ENCODE data around the gene EME2.

Gene EME2

DNA sequence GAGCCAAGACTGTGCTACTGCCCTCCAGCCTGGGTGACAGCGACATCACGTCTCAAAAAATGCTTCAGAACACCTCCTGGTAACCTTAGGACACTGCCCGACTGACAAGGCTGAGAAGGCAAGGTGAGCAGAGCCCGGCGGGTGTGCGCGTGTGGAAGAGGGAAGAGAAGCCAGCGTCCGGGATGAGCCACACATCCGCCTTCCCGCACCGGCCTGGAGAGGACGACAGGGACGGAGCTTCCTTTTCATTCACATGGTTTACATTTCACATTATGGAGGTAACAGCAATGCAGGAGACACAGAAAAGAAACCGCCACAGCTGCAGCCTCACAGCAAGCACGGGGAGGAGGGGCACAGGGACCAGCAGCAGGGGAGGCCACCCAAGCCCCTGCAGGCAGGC lies 37.5 kb downstream of the EME2 start:
- no peaks in the 10 kb centered on the region for H3K9me3 ChIP-seq (ENCODE audit: insufficient read depth, low read length)
- no peaks in the 10 kb centered on the region for H4K20me1 ChIP-seq (ENCODE audit: insufficient read depth, low read length)
- no peak overlapping the region for H3K4me3 ChIP-seq (ENCODE audit: low read length)
- no peak overlapping the region for H3K4me2 ChIP-seq (ENCODE audit: low read length)
- no peak overlapping the region for H3K9ac ChIP-seq (ENCODE audit: low read length)
- no peaks in the 10 kb centered on the region for H3K27me3 ChIP-seq (ENCODE audit: low read depth, low read length)
- no peak overlapping the region for H2AFZ ChIP-seq (ENCODE audit: low read depth, low read length)
- TF ChIP-seq EZH2phosphoT487 (IDR thresholded peaks at IDR 0.05; ENCODE audit: low read depth) (no peak), CTCF (IDR thresholded peaks at IDR 0.05; ENCODE audit: low read depth, low read length) (no peak)
- no peak overlapping the region for H3K27ac ChIP-seq (ENCODE audit: low read length)
- H3K4me1 ChIP-seq (ENCODE audit: low read length) = no peaks in the 10 kb centered on the region
- peaks cover 8% of the 10 kb centered on the region for H3K36me3 ChIP-seq (replicated peaks; ENCODE audit: low read depth, low read length)
- no peaks in the 10 kb centered on the region for H3K79me2 ChIP-seq (ENCODE audit: low read length)

DNA sequence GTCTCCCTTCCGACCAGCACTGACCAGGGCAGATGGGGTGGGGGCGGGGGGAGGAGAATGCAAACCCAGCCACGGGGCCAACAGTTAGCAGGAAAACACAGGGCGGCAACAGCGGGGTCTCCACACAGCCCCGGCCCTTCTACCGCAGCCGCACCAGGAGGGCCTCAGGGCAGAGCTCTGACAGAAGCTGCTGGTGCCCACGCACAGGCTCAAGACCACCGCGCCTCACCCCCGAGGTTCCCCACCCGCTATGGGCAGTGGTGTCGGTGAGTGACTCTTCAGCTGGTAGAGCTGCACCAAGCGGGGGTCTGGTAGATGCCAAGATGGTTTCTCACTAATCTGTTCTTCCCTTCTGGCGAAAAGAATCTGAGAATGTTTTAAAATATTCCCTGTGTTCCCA lies 37.9 kb downstream of the EME2 start:
- Histone ChIP-seq H2AFZ (ENCODE audit: low read depth, low read length) (no peak overlapping the region), H3K27me3 (ENCODE audit: low read depth, low read length) (no peaks in the 10 kb centered on the region), H3K36me3 (replicated peaks; ENCODE audit: low read depth, low read length) (peaks cover 8% of the 10 kb centered on the region), H4K20me1 (ENCODE audit: insufficient read depth, low read length) (no peaks in the 10 kb centered on the region), H3K9me3 (ENCODE audit: insufficient read depth, low read length) (no peaks in the 10 kb centered on the region), H3K79me2 (ENCODE audit: low read length) (no peaks in the 10 kb centered on the region), H3K4me2 (ENCODE audit: low read length) (no peak overlapping the region), H3K4me1 (ENCODE audit: low read length) (no peaks in the 10 kb centered on the region), H3K27ac (ENCODE audit: low read length) (no peak overlapping the region), H3K4me3 (ENCODE audit: low read length) (no peak overlapping the region), H3K9ac (ENCODE audit: low read length) (no peak overlapping the region)
- no peak for TF ChIP-seq CTCF (IDR thresholded peaks at IDR 0.05; ENCODE audit: low read depth, low read length)
- no peak for TF ChIP-seq EZH2phosphoT487 (IDR thresholded peaks at IDR 0.05; ENCODE audit: low read depth)

DNA sequence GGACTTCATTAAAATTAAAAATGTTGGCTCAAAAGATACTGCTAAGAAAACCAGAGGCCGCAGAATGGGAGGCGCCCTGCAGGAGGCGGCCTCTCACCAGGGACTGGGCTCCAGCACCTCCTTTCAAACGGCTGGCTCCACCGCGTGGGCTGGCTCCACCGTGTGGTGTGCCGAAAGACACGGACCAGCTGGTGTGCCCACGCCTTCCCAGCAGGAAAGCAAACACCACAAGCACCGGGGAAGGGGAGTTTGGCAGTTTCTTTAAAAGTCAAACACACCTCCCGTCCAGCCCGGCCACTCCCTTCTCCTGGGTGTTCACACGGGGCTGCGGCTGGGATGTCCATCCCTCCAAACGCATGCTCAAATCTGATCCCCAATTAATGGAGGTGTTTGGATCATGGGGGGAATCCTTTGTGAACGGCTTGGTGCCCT lies 40.1 kb downstream of the EME2 start:
- Histone ChIP-seq H3K9ac (ENCODE audit: low read length) (no peak overlapping the region), H3K79me2 (ENCODE audit: low read length) (no peaks in the 10 kb centered on the region), H4K20me1 (ENCODE audit: insufficient read depth, low read length) (no peaks in the 10 kb centered on the region), H3K27me3 (ENCODE audit: low read depth, low read length) (no peaks in the 10 kb centered on the region), H3K4me2 (ENCODE audit: low read length) (no peak overlapping the region), H3K9me3 (ENCODE audit: insufficient read depth, low read length) (no peaks in the 10 kb centered on the region), H3K27ac (ENCODE audit: low read length) (no peak overlapping the region), H3K4me1 (ENCODE audit: low read length) (no peaks in the 10 kb centered on the region), H3K36me3 (replicated peaks; ENCODE audit: low read depth, low read length) (peaks cover 8% of the 10 kb centered on the region), H3K4me3 (ENCODE audit: low read length) (no peak overlapping the region), H2AFZ (ENCODE audit: low read depth, low read length) (no peak overlapping the region)
- no peak for TF ChIP-seq EZH2phosphoT487 (IDR thresholded peaks at IDR 0.05; ENCODE audit: low read depth)
- no peak for TF ChIP-seq CTCF (IDR thresholded peaks at IDR 0.05; ENCODE audit: low read depth, low read length)

DNA sequence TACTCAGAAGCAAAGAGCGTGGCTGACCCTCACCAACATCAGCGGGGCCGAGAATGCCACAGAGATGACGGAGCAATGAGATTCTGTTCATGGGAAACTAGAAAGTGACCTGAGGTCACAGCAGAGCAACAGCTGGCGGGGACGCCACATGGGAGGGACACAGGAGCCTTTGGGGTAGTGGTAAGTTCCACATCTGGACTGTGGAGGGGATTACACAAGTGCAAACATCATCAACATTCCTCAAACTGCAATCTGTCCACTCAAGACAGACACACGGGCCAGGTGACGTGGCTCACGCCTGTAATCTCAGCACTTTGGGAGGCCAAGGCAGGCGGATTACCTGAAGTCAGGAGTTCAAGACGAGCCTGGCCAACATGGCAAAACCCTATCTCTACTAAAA lies 42.9 kb downstream of the EME2 start:
- Histone ChIP-seq H3K9ac (ENCODE audit: low read length) (no peak overlapping the region), H3K4me2 (ENCODE audit: low read length) (no peak overlapping the region), H4K20me1 (ENCODE audit: insufficient read depth, low read length) (no peaks in the 10 kb centered on the region), H2AFZ (ENCODE audit: low read depth, low read length) (no peak overlapping the region), H3K27ac (ENCODE audit: low read length) (no peak overlapping the region), H3K4me3 (ENCODE audit: low read length) (no peak overlapping the region), H3K79me2 (ENCODE audit: low read length) (no peaks in the 10 kb centered on the region), H3K27me3 (ENCODE audit: low read depth, low read length) (no peaks in the 10 kb centered on the region), H3K4me1 (ENCODE audit: low read length) (no peaks in the 10 kb centered on the region), H3K9me3 (ENCODE audit: insufficient read depth, low read length) (no peaks in the 10 kb centered on the region), H3K36me3 (replicated peaks; ENCODE audit: low read depth, low read length) (peaks cover 4% of the 10 kb centered on the region)
- TF ChIP-seq EZH2phosphoT487 (IDR thresholded peaks at IDR 0.05; ENCODE audit: low read depth) (no peak), CTCF (IDR thresholded peaks at IDR 0.05; ENCODE audit: low read depth, low read length) (no peak)
